Measurements from ENCODE around the gene TXNL4A. TPM values are rescaled to one million over a fixed set of nuclear protein-coding genes. Genes with fewer than 3 reads are reported as not detected.

Gene TXNL4A
- total and polyA plus RNA-seq, 4 donors, result 18.0 to 86.2 (median 32.8) TPM

- H3K9me3 ChIP-seq (ENCODE audit: control insufficient read depth in 4 of 4, low read length in 3 of 4), result no peaks in the 10 kb centered on the region
- 44% methylated on average over 7 of the region's 7 CpGs for whole genome bisulfite sequencing
- H3K27me3 ChIP-seq (ENCODE audit: control insufficient read depth in 4 of 4, insufficient read depth in 4 of 4, low read length in 3 of 4), result no peaks in the 10 kb centered on the region
- peaks cover 52 to 97% (median 94%) of the 10 kb centered on the region in 4 donors for H3K4me1 ChIP-seq (ENCODE audit: control insufficient read depth in 4 of 4, insufficient read depth in 4 of 4, low read length in 3 of 4)
- H3K36me3 ChIP-seq (ENCODE audit: control insufficient read depth in 4 of 4, insufficient read depth in 3 of 4, low read depth in 1 of 4, low read length in 3 of 4), result peaks cover 3 to 14% (median 11%) of the 10 kb centered on the region in 4 donors
- peak; percentile 19 for DNase-seq (ENCODE audit: low spot score)
- TF ChIP-seq HNF4G (IDR thresholded peaks at IDR 0.05) (no peak), ATF3 (IDR thresholded peaks at IDR 0.05) (no peak)
- H3K27ac ChIP-seq (ENCODE audit: low read depth in 1 of 2, low read length in 2 of 2), result peak overlapping the region; percentile 3 to 47
- H3K4me3 ChIP-seq (ENCODE audit: low read depth in 1 of 3, low read length in 3 of 3), result no peak overlapping the region
- H3K9ac ChIP-seq (ENCODE audit: low read depth in 1 of 2, low read length in 2 of 2), result peak overlapping the region in 1 of 2 donors; percentile 73
These were observed 46.2 kb downstream of the TXNL4A start for GRCh38 chr18:79942211-79942610.

- Histone ChIP-seq H3K9ac (ENCODE audit: low read depth in 1 of 2, low read length in 2 of 2) (peak overlapping the region in 1 of 2 donors; percentile 73), H3K4me1 (ENCODE audit: control insufficient read depth in 4 of 4, insufficient read depth in 4 of 4, low read length in 3 of 4) (peaks cover 54 to 97% (median 93%) of the 10 kb centered on the region in 4 donors), H3K27me3 (ENCODE audit: control insufficient read depth in 4 of 4, insufficient read depth in 4 of 4, low read length in 3 of 4) (no peaks in the 10 kb centered on the region), H3K36me3 (ENCODE audit: control insufficient read depth in 4 of 4, insufficient read depth in 3 of 4, low read depth in 1 of 4, low read length in 3 of 4) (peaks cover 3 to 12% (median 10%) of the 10 kb centered on the region in 4 donors), H3K4me3 (ENCODE audit: low read depth in 1 of 3, low read length in 3 of 3) (no peak overlapping the region), H3K9me3 (ENCODE audit: control insufficient read depth in 4 of 4, low read length in 3 of 4) (no peaks in the 10 kb centered on the region), H3K27ac (ENCODE audit: low read depth in 1 of 2, low read length in 2 of 2) (peak overlapping the region; percentile 3 to 47)
- peak; percentile 32 for DNase-seq (ENCODE audit: low spot score)
- TF ChIP-seq SP1 (IDR thresholded peaks at IDR 0.05) (peak; percentile 58), ATF3 (IDR thresholded peaks at IDR 0.05) (no peak), HNF4G (IDR thresholded peaks at IDR 0.05) (peak; percentile 44), TAF1 (conservative IDR thresholded peaks at IDR 0.05) (no peak), NR2F2 (IDR thresholded peaks at IDR 0.05) (no peak), MAX (IDR thresholded peaks at IDR 0.05) (no peak), JUND (IDR thresholded peaks at IDR 0.05) (peak in 1 of 2 donors; percentile 36), EGR1 (IDR thresholded peaks at IDR 0.05; ENCODE audit: low read depth in 2 of 2) (no peak), GABPA (IDR thresholded peaks at IDR 0.05 in 1 of 2, conservative IDR thresholded peaks at IDR 0.05 in 1 of 2) (no peak), RXRA (IDR thresholded peaks at IDR 0.05) (peak; percentile 64 to 79), REST (IDR thresholded peaks at IDR 0.05) (no peak), ZBTB33 (IDR thresholded peaks at IDR 0.05) (peak; percentile 35), CTCF (IDR thresholded peaks at IDR 0.05; ENCODE audit: low read depth, low read length, missing input control) (no peak), RAD21 (IDR thresholded peaks at IDR 0.05) (no peak), HNF4A (conservative IDR thresholded peaks at IDR 0.05) (peak; percentile 75 to 84), FOXA2 (IDR thresholded peaks at IDR 0.05) (no peak), FOXA1 (IDR thresholded peaks at IDR 0.05) (no peak), YY1 (IDR thresholded peaks at IDR 0.05) (peak; percentile 54)
- WGBS, result 39% methylated on average over 16 of the region's 16 CpGs
These were observed 46.8 kb downstream of the TXNL4A start for GRCh38 chr18:79941473-79942119.

Data from liver (tissue), 9 donors.